SK-N-SH (cell line): ENCODE measurements around the gene KCNG4. TPM values are rescaled to one million over a fixed set of nuclear protein-coding genes. Genes with fewer than 3 reads are reported as not detected.
A peak's percentile ranks its signal among the peaks of the same experiment; 100 is the strongest.

ENCODE experiments used
- CTCF ChIA-PET: fragments of 300-600, 350-600 bp; formaldehyde crosslinking; extraction: SDS; loops from one replicate; lab custom pipeline; 2021; lab: Yijun Ruan, JAX
- POLR2A ChIA-PET: fragments of 350-600 bp; sonication (Branson Sonifier 250); formaldehyde crosslinking; extraction: SDS; loops from one replicate; lab custom pipeline; 2020; ENCODE audit warnings: antibody characterized with exemption, inconsistent platforms; lab: Yijun Ruan, JAX
- DNase-seq: peaks from one replicate; pipeline ENCODE4 v3.0.0; 2012
- H2AFZ ChIP-seq: fragments of 200-600 bp; sonication (generic); 2 replicates; pipeline ENCODE4 v1.8.1; 2016; ENCODE audit warnings: antibody characterized with exemption, mild to moderate bottlenecking, low read depth
- H3F3A ChIP-seq: fragments of 200-600 bp; sonication (generic); replicated peaks from 2 replicates; pipeline ENCODE3; 2016; ENCODE audit warnings: antibody characterized with exemption, mild to moderate bottlenecking; ENCODE audit not compliant: insufficient read depth
- H3K27ac ChIP-seq, 2 experiments: fragments of 200-500 bp in 1 of 2; fragments of 200-600 bp in 1 of 2; sonication (Bioruptor generic) in 1 of 2; sonication (generic), shearing (Covaris generic) in 1 of 2; 2 replicates each; pipeline versions ENCODE4 v1.5.1 to v1.6.1; 2014 to 2016; ENCODE audit warnings: low read depth in 2 of 2, inconsistent platforms in 1 of 2, low read length in 1 of 2, mild to moderate bottlenecking in 1 of 2, mixed read lengths in 1 of 2
- H3K27me3 ChIP-seq: fragments of 200-600 bp; sonication (generic), shearing (Covaris generic); 2 replicates; pipeline ENCODE4 v1.6.1; 2016; ENCODE audit warnings: mixed run types; ENCODE audit not compliant: insufficient read depth
- H3K36me3 ChIP-seq, 2 experiments: fragments of 200-500 bp in 1 of 2; fragments of 200-600 bp in 1 of 2; sonication (Bioruptor generic) in 1 of 2; sonication (generic) in 1 of 2; replicated peaks in 1 of 2; 2 replicates each; pipeline versions ENCODE3 to v1.5.1; 2014 to 2016; ENCODE audit warnings: low read length in 1 of 2, mild to moderate bottlenecking in 1 of 2; ENCODE audit not compliant: insufficient read depth in 2 of 2, control insufficient read depth in 1 of 2
- H3K4me1 ChIP-seq, 2 experiments: fragments of 200-500 bp in 1 of 2; fragments of 200-600 bp in 1 of 2; sonication (Bioruptor generic) in 1 of 2; sonication (generic), shearing (Covaris generic) in 1 of 2; 2 replicates each; pipeline versions ENCODE4 v1.5.1 to v1.6.1; 2014 to 2016; ENCODE audit warnings: low read depth in 1 of 2, low read length in 1 of 2, mixed run types in 1 of 2; ENCODE audit not compliant: insufficient read depth in 2 of 2, control insufficient read depth in 1 of 2
- H3K4me2 ChIP-seq: fragments of 200-600 bp; sonication (generic), shearing (Covaris generic); 2 replicates; pipeline ENCODE4 v1.6.1; 2017; ENCODE audit warnings: mixed run types
- H3K4me3 ChIP-seq, 2 experiments: fragments of 200-500 bp in 1 of 2; fragments of 200-600 bp in 1 of 2; sonication (Bioruptor generic) in 1 of 2; sonication (generic), shearing (Covaris generic) in 1 of 2; 2 replicates each; pipeline versions ENCODE4 v1.5.1 to v1.8.1; 2014 to 2016; ENCODE audit warnings: low read depth in 2 of 2, inconsistent platforms in 1 of 2, low read length in 1 of 2, mild to moderate bottlenecking in 1 of 2, mixed read lengths in 1 of 2, moderate library complexity in 1 of 2
- H3K79me2 ChIP-seq: fragments of 200-600 bp; sonication (generic); 2 replicates; pipeline ENCODE4 v1.8.1; 2017; ENCODE audit warnings: mild to moderate bottlenecking; ENCODE audit not compliant: insufficient read depth
- H3K9ac ChIP-seq: fragments of 200-600 bp; sonication (generic); 2 replicates; pipeline ENCODE4 v1.6.1; 2017; ENCODE audit warnings: mixed run types
- H3K9me2 ChIP-seq: fragments of 200-600 bp; sonication (generic); 2 replicates; pipeline ENCODE4 v1.6.1; 2017; ENCODE audit warnings: mixed run types
- H3K9me3 ChIP-seq: fragments of 200-600 bp; sonication (generic); 2 replicates; pipeline ENCODE4 v1.6.1; 2017; ENCODE audit warnings: mixed run types, mild to moderate bottlenecking, moderate library complexity
- H4K20me1 ChIP-seq: fragments of 200-600 bp; sonication (generic); 2 replicates; pipeline ENCODE4 v1.6.1; 2017; ENCODE audit warnings: mild to moderate bottlenecking, mixed run types; ENCODE audit not compliant: insufficient read depth
- EP300 ChIP-seq, 2 experiments: IDR thresholded peaks; 2 replicates each; pipeline versions ENCODE4 v1.4.0 to v1.6.1; 2012; ENCODE audit warnings: borderline replicate concordance in 1 of 2, low read depth in 1 of 2, low read length in 1 of 2
- FOSL2 ChIP-seq: IDR thresholded peaks from 2 replicates; pipeline ENCODE4 v1.4.0; 2012; ENCODE audit warnings: low read depth, mild to moderate bottlenecking, moderate library complexity, borderline replicate concordance
- FOXJ3 ChIP-seq: sonication (generic); formaldehyde crosslinking; IDR thresholded peaks from 2 replicates; pipeline ENCODE4 v1.5.1; 2020; ENCODE audit warnings: mild to moderate bottlenecking, missing genetic modification reagents
- FOXM1 ChIP-seq: IDR thresholded peaks from 2 replicates; pipeline ENCODE4 v1.4.0; 2012; ENCODE audit warnings: low read depth, mild to moderate bottlenecking
- GABPA ChIP-seq: IDR thresholded peaks from 2 replicates; pipeline ENCODE4 v1.4.0; 2012; ENCODE audit warnings: low read depth, mild to moderate bottlenecking
- GATA2 ChIP-seq: sonication (generic); formaldehyde crosslinking; IDR thresholded peaks from 2 replicates; pipeline ENCODE4 v1.5.0; 2020; ENCODE audit warnings: mild to moderate bottlenecking, missing genetic modification reagents
- JUND ChIP-seq: IDR thresholded peaks from 2 replicates; pipeline ENCODE4 v1.4.0; 2012
- MXI1 ChIP-seq: IDR thresholded peaks from 2 replicates; pipeline ENCODE4 v1.6.1; 2012; ENCODE audit warnings: mild to moderate bottlenecking, low read depth, low read length, improper control_type of control experiment
- NFIC ChIP-seq: IDR thresholded peaks from 2 replicates; pipeline ENCODE4 v1.4.0; 2012; ENCODE audit warnings: borderline replicate concordance
- PBX3 ChIP-seq: IDR thresholded peaks from 2 replicates; pipeline ENCODE4; 2012
- POLR2AphosphoS5 ChIP-seq: IDR thresholded peaks from 2 replicates; pipeline ENCODE4 v1.6.1; 2012; ENCODE audit warnings: low read depth, low read length
- RAD21 ChIP-seq: IDR thresholded peaks from 2 replicates; pipeline ENCODE4 v1.6.1; 2012; ENCODE audit warnings: mild to moderate bottlenecking, low read length
- RCOR1 ChIP-seq: fragments of 150-350 bp; IDR thresholded peaks from 2 replicates; pipeline ENCODE4 v1.6.1; 2017; ENCODE audit warnings: antibody characterized with exemption, low read length
- RXRA ChIP-seq: IDR thresholded peaks from 2 replicates; pipeline ENCODE4 v1.4.0; 2012; ENCODE audit warnings: low read depth, mild to moderate bottlenecking, borderline replicate concordance
- SMC3 ChIP-seq: IDR thresholded peaks from 2 replicates; pipeline ENCODE4 v1.6.1; 2012; ENCODE audit warnings: low read depth, low read length, improper control_type of control experiment
- TAF1 ChIP-seq: IDR thresholded peaks from 2 replicates; pipeline ENCODE4 v1.6.1; 2012; ENCODE audit warnings: low read depth, mild to moderate bottlenecking, low read length, moderate library complexity, borderline replicate concordance
- ZBTB33 ChIP-seq: IDR thresholded peaks from 2 replicates; pipeline ENCODE4 v1.4.0; 2012; ENCODE audit warnings: low read depth, borderline replicate concordance
- WGBS: methylation state at CpG from one replicate; pipeline ENCODE4 v1.1.6; 2017; ENCODE audit warnings: low lambda C conversion rate; 5-methylcytosine and 5-hydroxymethylcytosine counted together
- polyA plus RNA-seq, 3 experiments: library from polyadenylated mRNA; depleted of rRNA; stranded (reverse); fragments of >200 nt; gene quantifications; 2 replicates each; pipeline ENCODE4 v1.2.3, GENCODE V29; 2012
- TF ChIP-seq, protein P1 (sequence below): IDR thresholded peaks from 2 replicates; pipeline ENCODE4 v1.4.0; 2012; ENCODE audit warnings: low read depth, borderline replicate concordance
- TF ChIP-seq, protein P2 (sequence below): IDR thresholded peaks from 2 replicates; pipeline ENCODE4 v1.6.1; 2012; ENCODE audit warnings: mild to moderate bottlenecking, low read depth, low read length, moderate library complexity

The KCNG4 gene, protein sequence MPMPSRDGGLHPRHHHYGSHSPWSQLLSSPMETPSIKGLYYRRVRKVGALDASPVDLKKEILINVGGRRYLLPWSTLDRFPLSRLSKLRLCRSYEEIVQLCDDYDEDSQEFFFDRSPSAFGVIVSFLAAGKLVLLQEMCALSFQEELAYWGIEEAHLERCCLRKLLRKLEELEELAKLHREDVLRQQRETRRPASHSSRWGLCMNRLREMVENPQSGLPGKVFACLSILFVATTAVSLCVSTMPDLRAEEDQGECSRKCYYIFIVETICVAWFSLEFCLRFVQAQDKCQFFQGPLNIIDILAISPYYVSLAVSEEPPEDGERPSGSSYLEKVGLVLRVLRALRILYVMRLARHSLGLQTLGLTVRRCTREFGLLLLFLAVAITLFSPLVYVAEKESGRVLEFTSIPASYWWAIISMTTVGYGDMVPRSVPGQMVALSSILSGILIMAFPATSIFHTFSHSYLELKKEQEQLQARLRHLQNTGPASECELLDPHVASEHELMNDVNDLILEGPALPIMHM
- 0.02 TPM in 1 of 2 replicates, not detected in the other for polyA plus RNA-seq (2012; rRNA removed)
- polyA plus RNA-seq (2012; cell fraction: cytosol; rRNA removed) = under 0.01 TPM in 1 of 2 replicates, not detected in the other
- 0.01 TPM in 1 of 2 replicates, not detected in the other for polyA plus RNA-seq (2012; cell fraction: nucleus; rRNA removed)

- CTCF ChIA-PET = interaction anchor here (1.0 to 1.7 kb wide), 2 partner anchors 53 to 64 kb away, joined by 4 to 5 read pairs; partner anchors contain the start of gene TAF1C
- DNase-seq = peak; percentile 75
- H3K9me2 ChIP-seq = no peaks in the 10 kb centered on the region
- POLR2A ChIA-PET = no interaction called here
- H2AFZ ChIP-seq = no peak within 1 kb of the TSS
- H3K79me2 ChIP-seq = no peaks in the 10 kb centered on the region
- no peak within 1 kb of the TSS for H3K9ac ChIP-seq
- peaks cover 0 to 13% of the 10 kb centered on the region in 2 experiments; a peak in 1 of 4 replicates for H3K4me1 ChIP-seq
- H4K20me1 ChIP-seq = no peaks in the 10 kb centered on the region
- 23% methylated on average over 2 of the region's 7 CpGs for WGBS
- TF ChIP-seq FOSL2 = no peak
- TF ChIP-seq SMC3 = no peak
- TF ChIP-seq TAF1 = no peak
- no peak for TF ChIP-seq FOXJ3 (CRISPR knock-in tag)
- TF ChIP-seq GABPA = no peak
- no peak for TF ChIP-seq POLR2AphosphoS5
- TF ChIP-seq EP300 (IDR thresholded peaks at IDR 0.05; ENCODE audit: borderline replicate concordance in 1 of 2, low read depth in 1 of 2, low read length in 1 of 2) = no peak
- TF ChIP-seq MXI1 = no peak
- peak; percentile 68 for TF ChIP-seq GATA2 (CRISPR knock-in tag)
- H3K4me2 ChIP-seq = no peak within 1 kb of the TSS
- no peaks in the 10 kb centered on the region for H3K36me3 ChIP-seq
- H3K27ac ChIP-seq = no peak within 1 kb of the TSS
- no peaks in the 10 kb centered on the region; the same call in 1 of the 2 replicates for H3K27me3 ChIP-seq
- no peak within 1 kb of the TSS for H3K4me3 ChIP-seq
- no peaks in the 10 kb centered on the region for H3K9me3 ChIP-seq
- H3F3A ChIP-seq = no peaks in the 10 kb centered on the region
Observed at GRCh38 chr16:84239909-84240308, at the start of gene KCNG4. KCNG4 (minus strand) TSS chr16:84240012; CDS start chr16:84237485, 2,527 bp downstream.

- 41% methylated on average over 8 of the region's 8 CpGs for WGBS
- POLR2A ChIA-PET = no interaction called here
- H3K4me1 ChIP-seq = peaks cover 0 to 6% of the 10 kb centered on the region in 2 experiments; a peak in 1 of 4 replicates
- TF ChIP-seq GATA2 (CRISPR knock-in tag) = no peak
- TF ChIP-seq, protein P1, sequence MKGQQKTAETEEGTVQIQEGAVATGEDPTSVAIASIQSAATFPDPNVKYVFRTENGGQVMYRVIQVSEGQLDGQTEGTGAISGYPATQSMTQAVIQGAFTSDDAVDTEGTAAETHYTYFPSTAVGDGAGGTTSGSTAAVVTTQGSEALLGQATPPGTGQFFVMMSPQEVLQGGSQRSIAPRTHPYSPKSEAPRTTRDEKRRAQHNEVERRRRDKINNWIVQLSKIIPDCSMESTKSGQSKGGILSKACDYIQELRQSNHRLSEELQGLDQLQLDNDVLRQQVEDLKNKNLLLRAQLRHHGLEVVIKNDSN = no peak
- TF ChIP-seq RCOR1 = no peak
- TF ChIP-seq ZBTB33 = no peak
- no peak for TF ChIP-seq FOXM1
- TF ChIP-seq, protein P2, sequence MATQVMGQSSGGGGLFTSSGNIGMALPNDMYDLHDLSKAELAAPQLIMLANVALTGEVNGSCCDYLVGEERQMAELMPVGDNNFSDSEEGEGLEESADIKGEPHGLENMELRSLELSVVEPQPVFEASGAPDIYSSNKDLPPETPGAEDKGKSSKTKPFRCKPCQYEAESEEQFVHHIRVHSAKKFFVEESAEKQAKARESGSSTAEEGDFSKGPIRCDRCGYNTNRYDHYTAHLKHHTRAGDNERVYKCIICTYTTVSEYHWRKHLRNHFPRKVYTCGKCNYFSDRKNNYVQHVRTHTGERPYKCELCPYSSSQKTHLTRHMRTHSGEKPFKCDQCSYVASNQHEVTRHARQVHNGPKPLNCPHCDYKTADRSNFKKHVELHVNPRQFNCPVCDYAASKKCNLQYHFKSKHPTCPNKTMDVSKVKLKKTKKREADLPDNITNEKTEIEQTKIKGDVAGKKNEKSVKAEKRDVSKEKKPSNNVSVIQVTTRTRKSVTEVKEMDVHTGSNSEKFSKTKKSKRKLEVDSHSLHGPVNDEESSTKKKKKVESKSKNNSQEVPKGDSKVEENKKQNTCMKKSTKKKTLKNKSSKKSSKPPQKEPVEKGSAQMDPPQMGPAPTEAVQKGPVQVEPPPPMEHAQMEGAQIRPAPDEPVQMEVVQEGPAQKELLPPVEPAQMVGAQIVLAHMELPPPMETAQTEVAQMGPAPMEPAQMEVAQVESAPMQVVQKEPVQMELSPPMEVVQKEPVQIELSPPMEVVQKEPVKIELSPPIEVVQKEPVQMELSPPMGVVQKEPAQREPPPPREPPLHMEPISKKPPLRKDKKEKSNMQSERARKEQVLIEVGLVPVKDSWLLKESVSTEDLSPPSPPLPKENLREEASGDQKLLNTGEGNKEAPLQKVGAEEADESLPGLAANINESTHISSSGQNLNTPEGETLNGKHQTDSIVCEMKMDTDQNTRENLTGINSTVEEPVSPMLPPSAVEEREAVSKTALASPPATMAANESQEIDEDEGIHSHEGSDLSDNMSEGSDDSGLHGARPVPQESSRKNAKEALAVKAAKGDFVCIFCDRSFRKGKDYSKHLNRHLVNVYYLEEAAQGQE = no peak
- TF ChIP-seq JUND = no peak
- TF ChIP-seq RXRA = no peak
- no peak for TF ChIP-seq RAD21
- no peak for TF ChIP-seq MXI1
- no peak for TF ChIP-seq GABPA
- no peak for TF ChIP-seq NFIC
- no peak for TF ChIP-seq PBX3
- no peak for DNase-seq
- H3K9me2 ChIP-seq = no peaks in the 10 kb centered on the region
- H2AFZ ChIP-seq = no peak overlapping the region
- no peak overlapping the region for H3K27ac ChIP-seq
- no peaks in the 10 kb centered on the region for H3F3A ChIP-seq
- no peak overlapping the region for H3K4me2 ChIP-seq
- no peaks in the 10 kb centered on the region for H4K20me1 ChIP-seq
- H3K4me3 ChIP-seq = no peak overlapping the region
- CTCF ChIA-PET = interaction anchor here (1.1 to 2.0 kb wide), 2 partner anchors 10 to 12 kb away, joined by 3 to 11 read pairs; no protein-coding TSS in a partner anchor
- no peaks in the 10 kb centered on the region; the same call in 1 of the 2 replicates for H3K27me3 ChIP-seq
- no peak overlapping the region for H3K9ac ChIP-seq
- H3K9me3 ChIP-seq = no peaks in the 10 kb centered on the region
- H3K79me2 ChIP-seq = no peaks in the 10 kb centered on the region
- H3K36me3 ChIP-seq = no peaks in the 10 kb centered on the region
Observed at GRCh38 chr16:84288902-84289301, 49.1 kb upstream of the KCNG4 start.
